ENCODE data around the gene CCL28.

- TF ChIP-seq CTCF (IDR thresholded peaks at IDR 0.05), result no peak
- TF ChIP-seq POLR2A (IDR thresholded peaks at IDR 0.05), result no peak
These were observed 10.0 kb upstream of the CCL28 start for GRCh38 chr5:43422143-43422542.
